Hematopoietic multipotent progenitor cell treated with erythropoietin and hydrocortisone succinate and interleukin-3 and kit ligand, for 6 days (in vitro differentiated cells): ENCODE data around the gene MTHFD1L.
"Not testable (repeated sequence)": the region's sequence is repeated elsewhere in the genome, so short reads cannot be mapped to it uniquely, and the experiment has no call there.

Source experiments
- DNase-seq: peaks from one replicate; pipeline ENCODE4 v3.0.0-alpha.2; 2015

MTHFD1L gene

DNA sequence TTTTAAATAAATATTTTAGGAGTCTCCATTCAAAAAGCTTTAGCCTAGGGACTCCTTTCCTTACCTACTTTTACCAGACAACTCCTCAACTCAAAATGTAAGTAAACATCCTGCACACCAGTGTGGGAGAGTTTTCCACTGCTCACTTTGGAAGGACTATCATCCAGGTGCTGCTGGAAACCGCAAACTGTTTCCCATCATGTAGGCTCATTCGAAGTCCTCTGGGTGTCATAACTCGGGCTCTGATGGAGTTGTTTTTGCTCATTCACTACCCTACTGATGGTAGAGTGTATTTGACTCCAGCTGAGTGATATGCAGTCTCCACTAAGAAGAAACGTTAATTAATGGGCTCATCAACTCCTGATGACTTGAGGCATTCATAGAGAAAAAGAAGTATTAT is 237.8 kb downstream of the MTHFD1L start:
- DNase-seq: no peak

GRCh38 chr6:151107897-151108427 is 242.5 kb downstream of the MTHFD1L start:
- no peak for DNase-seq

- DNase-seq: no peak
Measured at GRCh38 chr6:151108548-151108947, 243.0 kb downstream of the MTHFD1L start.

- DNase-seq: no peak
Measured at GRCh38 chr6:151109361-151109760, 243.9 kb downstream of the MTHFD1L start.

GRCh38 chr6:151109869-151110575 is 244.5 kb downstream of the MTHFD1L start:
- DNase-seq: no peak

DNA sequence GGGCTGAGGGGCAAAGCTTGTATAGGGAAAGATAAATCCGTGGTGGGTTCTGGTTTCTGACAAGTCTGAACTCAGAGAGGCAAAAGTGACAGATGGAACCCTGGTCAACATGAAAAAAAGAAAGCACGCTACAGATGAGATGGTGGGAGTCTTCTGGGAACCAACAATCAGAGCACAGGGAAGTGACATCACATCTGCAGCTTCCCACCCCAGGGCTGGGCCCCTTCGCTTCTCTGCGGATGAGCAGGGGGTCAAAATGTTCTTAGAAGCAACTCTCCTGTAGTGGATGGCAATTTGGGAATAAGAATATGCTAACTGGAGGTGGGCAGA is 245.0 kb downstream of the MTHFD1L start:
- DNase-seq: no peak

DNA sequence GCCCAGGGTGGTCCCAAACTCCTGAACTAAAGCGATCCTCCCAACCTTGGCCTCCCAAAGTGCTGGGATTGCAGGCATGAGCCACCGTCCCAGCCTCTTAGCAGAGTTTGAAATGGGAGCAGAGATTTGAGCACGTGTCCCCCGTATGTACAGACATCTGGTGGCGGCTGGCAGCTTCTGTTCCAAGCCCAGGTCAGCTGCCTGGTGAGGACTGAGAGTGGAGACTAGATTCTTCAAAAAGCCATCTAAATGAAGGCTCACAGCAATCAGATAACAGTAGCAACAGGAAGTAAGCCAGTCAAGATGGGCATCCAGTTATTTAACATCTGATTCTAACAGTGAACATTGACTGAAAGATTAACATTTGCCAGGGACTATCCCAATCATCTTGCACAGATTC is 246.2 kb downstream of the MTHFD1L start:
- DNase-seq: no peak

- DNase-seq: no peak
Measured at GRCh38 chr6:151112130-151112529, 246.6 kb downstream of the MTHFD1L start.

DNA sequence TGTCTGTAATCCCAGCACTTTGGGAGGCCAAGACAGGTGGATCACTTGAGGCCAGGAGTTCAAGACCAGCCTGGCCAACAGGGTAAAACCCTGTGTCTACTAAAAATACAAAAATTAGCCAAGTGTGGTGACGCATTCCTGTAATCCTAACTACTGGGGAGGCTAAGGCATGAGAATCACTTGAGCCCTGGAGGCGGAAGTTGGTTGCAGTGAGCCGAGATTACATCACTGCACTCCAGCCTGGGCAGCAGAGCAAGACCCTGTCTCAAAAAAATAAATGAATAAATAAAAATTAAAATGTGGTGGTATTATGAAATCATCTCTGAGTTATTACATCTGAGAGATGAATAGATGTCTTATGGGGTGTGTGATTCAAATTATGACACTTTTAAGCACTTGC is 247.4 kb downstream of the MTHFD1L start:
- DNase-seq: not testable (repeated sequence)

DNA sequence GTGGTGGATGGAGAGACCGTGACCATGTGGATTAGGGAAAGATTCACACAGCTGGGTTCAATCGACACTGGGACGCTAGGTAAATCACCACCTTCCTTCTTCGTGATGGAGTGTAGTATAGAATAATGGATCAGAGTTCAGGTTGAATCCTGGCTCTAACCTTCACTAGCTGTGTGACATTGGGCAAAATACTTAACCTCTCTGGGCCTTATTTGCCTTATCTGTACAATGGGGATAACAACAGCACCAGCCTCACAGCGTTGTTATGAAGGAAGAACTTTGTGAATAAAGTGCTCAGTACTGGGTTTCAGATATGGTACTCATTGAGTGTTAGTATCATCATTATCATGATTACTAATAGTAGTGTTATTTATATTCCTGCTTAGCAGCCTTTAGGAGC is 248.1 kb downstream of the MTHFD1L start:
- DNase-seq: no peak

DNA sequence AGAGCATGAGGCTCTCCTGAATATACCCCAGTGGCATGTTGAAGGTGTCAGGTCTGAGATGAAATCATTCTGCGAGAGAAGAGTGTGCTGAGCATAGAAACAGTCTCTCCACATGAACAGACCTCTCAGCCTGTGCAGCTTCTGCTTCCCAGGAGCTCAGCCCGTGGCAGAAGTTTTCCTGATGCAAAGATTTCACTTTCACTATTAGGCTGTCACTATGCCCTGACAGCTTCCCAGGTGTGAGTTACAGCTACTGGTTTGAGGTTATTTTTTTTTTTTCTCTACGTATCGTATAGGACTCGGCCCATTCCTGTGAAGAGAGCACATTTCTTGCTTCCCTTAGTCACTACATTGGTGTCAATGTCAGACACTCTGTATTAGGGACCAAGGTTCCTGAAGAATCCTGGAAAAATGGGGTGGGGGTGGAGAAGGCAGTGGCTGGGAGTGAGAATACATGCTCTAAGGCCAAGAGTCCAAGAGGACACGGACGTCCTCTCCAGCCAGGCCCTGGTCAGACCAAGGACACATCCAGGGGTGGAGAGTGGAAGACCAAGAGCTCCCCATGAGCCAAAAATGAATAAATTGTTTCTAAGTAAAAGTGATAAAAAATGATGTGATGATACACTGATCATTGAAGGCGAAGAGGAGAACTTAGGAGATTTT is 253.1 kb downstream of the MTHFD1L start:
- no peak for DNase-seq

GRCh38 chr6:151119823-151120524 is 254.5 kb downstream of the MTHFD1L start:
- no peak for DNase-seq

- no peak for DNase-seq
Measured at GRCh38 chr6:151121900-151122299, 256.4 kb downstream of the MTHFD1L start.

DNA sequence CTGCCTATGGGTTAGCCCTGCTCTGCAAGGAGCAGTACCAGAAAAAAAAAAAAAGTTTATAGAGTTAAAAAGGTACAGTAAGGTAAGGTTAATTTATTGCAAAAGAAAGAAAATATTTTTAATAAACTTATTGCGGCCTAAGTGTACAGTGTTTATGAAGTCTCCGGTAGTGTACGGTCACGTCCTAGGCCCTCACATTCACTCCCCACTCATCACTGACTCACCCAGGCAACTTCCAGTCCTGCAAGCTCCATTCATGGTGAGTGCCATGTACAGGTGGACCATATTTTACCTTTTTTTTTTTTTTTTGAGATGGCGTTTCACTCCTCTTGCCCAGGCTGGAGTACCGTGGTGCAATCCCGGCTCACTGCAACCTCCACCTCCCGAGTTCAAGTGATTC is 258.1 kb downstream of the MTHFD1L start:
- DNase-seq: not testable (repeated sequence)

DNA sequence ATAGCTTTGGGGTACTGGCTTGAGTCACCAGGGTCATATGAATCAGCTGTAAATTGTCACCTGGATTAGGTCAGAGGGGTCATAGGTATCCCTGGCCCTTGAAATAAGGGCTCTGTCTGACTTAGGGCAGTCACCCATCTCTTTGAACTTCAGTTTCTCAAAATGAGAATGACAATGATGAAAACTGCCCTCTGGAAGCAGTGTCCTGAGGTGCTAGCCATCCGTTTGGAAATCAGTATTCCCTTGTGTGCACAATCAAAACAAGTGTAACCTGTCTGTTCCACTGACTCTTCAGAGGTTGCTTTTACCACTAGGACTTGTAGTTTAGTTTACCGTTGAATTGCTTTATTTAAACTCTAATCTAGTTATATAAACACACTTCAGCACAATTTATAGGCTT is 259.7 kb downstream of the MTHFD1L start:
- DNase-seq: not testable (repeated sequence)

GRCh38 chr6:151125651-151126416 is 260.3 kb downstream of the MTHFD1L start:
- not testable (repeated sequence) for DNase-seq

DNA sequence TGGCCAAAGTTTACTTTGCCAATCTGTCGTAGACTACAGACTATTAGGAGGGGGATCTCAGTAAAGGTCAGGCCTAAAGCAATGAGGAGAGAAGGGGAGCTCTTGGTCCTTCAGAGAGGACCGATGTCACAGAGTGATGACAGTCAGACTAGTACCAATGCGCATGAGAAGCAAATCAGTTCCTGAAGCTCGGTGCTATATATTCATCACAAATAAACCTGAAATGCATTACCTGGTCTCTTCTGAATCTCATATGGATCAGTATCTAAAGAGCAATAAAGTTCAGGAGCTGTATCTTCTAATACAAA is 260.9 kb downstream of the MTHFD1L start:
- DNase-seq: not testable (repeated sequence)

- DNase-seq: not testable (repeated sequence)
Measured at GRCh38 chr6:151127133-151127798, 261.8 kb downstream of the MTHFD1L start.

- DNase-seq: no peak
Measured at GRCh38 chr6:151128763-151129370, 263.4 kb downstream of the MTHFD1L start.

DNA sequence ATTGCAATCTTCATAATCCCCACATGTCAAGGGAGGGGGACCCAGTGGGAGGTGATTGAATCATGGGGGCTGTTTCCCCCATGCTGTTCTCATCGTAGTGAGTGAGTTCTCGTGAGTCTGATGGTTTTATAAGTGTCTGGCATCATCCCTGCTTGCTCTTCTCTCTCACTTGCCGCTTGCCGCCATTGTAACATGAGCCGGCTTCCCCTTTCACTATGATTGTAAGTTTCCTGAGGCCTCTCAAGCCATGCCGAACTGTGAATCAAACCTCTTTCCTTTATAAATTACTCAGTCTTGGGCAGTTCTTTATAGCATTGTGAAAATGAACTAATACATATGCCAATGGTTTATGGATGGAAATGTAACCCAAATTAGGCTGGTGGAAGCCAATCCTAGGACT is 264.8 kb downstream of the MTHFD1L start:
- no peak for DNase-seq

DNA sequence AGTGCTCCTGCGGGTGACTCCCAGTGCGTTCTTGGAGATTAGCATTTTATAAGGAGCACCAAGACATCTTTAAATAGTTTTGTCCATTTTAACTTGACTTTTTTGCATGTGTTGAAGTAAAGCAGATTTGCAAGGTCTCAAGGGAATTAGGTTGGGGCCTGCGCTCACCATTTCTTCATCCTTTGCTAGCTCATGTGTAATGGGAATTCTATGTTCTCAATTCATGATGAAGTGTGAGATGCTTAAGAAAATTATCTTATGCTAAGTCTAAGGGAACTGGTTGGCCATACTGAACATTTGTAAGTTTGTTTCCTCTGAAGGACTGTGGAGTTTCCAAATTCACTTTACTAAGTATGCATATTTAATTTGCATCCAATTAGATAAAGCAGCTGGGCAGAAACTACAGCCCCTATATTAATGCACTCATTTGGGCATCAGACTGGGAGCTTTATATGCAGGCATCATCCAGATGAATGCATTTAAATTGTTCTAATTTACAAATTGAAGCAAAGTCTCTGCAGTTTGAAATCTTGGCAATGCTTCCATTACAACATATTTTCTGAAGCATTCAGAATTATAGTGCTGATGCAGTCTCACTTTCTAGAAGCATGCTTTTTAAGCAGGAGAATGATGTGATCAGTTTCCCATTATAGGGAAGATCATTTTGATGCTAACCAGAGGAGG is 266.0 kb downstream of the MTHFD1L start:
- no peak for DNase-seq
